Pulmonary artery endothelial cell (primary cell): ENCODE measurements around the gene PRB2. TPM values are rescaled to one million over a fixed set of nuclear protein-coding genes. Genes with fewer than 3 reads are reported as not detected.
"Not testable (repeated sequence)": the region's sequence is repeated elsewhere in the genome, so short reads cannot be mapped to it uniquely, and the experiment has no call there.

Source experiments
- DNase-seq: peaks from one replicate; pipeline ENCODE4 v3.0.0-alpha.2; 2011; ENCODE audit warnings: low read depth, low spot score
- total RNA-seq: library from RNA; depleted of rRNA; stranded (reverse); fragments of >200 nt; gene quantifications from 2 replicates; pipeline ENCODE4 v1.2.3, GENCODE V29; 2014

Gene PRB2
- not detected in 2 replicates for total RNA-seq

DNA sequence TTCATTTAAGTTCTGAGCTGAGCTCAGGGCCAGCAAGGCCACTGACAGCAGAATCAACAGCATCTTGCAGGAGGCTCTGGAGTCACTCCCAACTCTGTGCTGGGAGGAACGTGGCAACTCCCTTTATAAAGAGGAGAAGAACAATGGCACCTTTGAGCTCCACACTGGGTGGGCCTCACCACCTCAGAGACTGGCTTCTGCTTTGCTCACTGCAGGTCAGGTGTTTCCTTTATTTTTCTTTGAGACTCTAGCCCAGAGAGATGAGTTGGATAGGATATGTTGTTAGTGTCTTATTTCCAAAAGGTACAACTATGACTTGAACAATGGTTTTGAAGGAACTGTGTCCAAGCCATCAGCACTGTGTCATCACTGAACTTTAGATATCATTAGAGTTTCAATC is at the start of gene PRB2:
TSS of gene PRB2 (minus strand) at position 101 of the 400 bp plus-strand sequence. CDS start at position 63, 38 bp downstream.
- DNase-seq, result not testable (repeated sequence)

- no peak for DNase-seq
Observed at GRCh38 chr12:11437966-11438365, 42.6 kb upstream of the PRB2 start.

DNA sequence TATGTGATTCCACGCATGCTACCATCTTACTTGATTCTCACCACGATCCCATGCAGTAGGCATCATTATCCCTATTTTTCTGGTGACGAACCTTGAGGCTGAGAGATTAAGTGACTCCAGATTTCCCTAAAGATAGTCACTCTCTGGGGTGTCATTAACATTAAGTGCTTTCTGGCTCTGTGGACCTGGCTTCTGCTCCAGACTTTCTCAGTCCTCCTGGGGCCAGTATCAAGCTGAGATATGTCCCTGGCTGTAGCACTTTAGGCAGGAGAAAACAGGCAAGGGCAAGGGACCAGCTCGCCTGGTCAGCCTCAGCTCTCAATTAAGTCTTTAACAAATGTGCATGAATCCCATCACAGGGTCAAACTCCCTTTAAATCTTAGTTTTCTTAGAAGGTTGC is 38.3 kb upstream of the PRB2 start:
- DNase-seq, result no peak

- no peak for DNase-seq
Observed at GRCh38 chr12:11431486-11431885, 36.1 kb upstream of the PRB2 start.

- DNase-seq, result no peak
Observed at GRCh38 chr12:11427341-11427740, 32.0 kb upstream of the PRB2 start.

- DNase-seq, result no peak
Observed at GRCh38 chr12:11412731-11413130, 17.4 kb upstream of the PRB2 start.

DNA sequence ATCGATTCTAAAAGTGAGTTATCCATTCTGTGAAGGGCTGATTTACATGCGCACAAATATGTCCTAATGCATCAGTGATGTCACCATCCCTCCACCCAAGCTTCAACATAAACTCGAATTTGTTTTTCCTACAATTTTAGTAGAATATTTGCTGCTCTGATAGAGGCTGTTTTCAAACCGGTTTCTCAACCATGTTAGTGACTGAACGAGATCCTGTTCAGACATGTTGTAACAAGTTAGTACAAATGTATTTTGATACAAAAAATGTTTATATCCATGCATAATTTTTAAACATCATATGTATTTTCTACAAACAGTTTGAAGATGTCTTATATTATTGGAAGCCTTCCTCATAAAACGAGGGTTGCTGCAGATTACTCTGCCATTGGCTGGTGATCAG is 12.7 kb upstream of the PRB2 start:
- no peak for DNase-seq

DNA sequence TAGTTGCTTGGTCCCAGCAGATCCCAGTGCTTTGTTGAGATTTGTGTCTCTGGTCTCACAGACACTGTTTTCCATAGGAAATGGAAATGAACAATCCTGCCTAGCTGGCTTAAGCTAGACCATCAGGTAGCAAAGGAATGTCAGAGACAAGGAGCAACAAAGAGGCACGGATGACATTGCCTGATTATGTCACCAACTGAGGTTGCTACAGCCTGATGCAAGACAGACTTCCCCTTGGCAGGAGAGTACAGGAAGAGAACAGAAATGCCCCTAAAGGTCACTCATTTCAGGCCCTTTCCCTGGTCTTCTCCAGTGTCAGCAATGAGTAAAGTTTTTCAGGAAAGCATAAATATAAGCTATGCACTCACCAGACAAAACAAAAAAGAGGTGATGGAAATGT is 2.0 kb upstream of the PRB2 start:
- no peak for DNase-seq

DNA sequence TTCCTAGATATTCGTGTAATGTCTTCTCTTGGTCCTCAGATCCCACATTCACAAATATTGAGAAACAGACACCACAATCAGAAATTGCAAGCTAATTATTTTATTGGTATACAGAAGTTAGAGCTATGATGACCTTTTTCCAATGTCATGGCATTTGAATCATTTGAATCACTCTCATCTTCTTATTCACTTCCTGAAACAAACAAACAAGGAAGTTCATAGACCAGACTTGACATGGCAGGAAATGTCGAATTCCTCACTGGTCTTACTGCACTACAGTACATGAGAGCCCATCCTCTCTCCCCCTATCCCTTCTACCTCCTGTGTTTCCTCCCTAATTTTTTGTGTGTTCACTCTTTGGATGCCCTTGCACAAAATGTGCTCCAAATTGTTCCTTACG is 3.9 kb downstream of the PRB2 start:
- DNase-seq, result peak; percentile 2

GRCh38 chr12:11377420-11377819 is 17.9 kb downstream of the PRB2 start:
- DNase-seq, result not testable (repeated sequence)

DNA sequence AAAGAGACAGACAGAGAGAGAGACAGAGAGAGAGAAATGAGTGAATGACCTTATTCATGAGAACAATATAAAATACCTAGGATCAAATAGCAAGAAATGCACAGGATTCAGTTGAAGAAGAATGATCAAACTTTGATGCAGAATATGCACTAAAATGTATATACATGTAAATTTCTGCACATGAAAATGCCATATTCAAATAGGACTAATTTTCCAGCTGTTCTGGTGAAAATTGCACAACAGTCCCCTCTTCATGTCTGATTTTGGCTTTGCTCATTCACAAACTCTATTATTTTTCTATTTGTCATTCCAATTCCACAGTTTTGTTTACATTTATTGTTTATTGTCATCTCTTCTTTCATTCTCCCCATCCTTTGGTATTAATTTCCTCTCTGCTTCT is 34.2 kb downstream of the PRB2 start:
- no peak for DNase-seq

DNA sequence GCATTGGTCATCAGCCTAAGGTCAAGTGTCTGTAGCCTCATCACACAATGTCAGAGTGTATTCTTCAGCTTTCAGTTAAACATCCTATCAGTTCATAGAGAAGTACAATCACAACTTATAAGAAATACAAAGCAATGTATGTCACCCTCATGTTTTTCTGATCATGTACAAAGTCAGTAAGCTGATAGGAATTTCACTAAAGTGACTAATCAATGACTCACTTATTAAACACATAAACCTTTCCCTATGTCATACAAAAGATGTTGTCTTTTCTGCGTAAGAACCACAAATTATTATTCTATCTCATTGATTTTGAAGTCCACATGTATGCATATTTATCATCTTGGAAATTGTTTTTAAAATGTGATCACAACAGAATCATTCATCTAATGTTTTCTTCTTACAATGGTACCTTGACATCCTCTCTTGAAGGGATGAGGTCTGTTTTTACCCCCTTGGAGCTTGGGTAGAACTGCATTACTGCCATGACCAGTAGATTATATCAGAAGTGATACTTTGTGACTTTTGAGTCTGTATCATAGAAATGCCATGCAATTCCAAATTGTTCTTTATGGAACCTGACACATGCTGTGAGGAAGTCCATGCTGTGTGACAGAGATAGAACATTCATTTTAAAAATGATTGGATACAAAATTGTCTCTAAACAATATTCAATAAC is 35.0 kb downstream of the PRB2 start:
- not testable (repeated sequence) for DNase-seq

DNA sequence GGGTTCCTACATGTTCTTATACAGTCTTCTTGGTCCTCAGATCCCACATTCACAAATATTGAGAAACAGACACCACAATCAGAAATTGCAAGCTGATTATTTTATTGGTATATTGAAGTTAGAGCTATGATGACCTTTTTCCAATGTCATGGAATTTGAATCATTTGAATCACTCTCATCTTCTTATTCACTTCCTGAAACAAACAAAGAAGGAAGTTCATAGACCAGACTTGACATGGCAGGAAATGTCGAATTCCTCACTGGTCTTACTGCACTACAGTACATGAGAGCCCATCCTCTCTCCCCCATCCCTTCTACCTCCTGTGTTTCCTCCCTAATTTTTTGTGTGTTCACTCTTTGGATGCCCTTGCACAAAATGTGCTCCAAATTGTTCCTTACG is 43.6 kb downstream of the PRB2 start:
- peak; percentile 10 for DNase-seq

DNA sequence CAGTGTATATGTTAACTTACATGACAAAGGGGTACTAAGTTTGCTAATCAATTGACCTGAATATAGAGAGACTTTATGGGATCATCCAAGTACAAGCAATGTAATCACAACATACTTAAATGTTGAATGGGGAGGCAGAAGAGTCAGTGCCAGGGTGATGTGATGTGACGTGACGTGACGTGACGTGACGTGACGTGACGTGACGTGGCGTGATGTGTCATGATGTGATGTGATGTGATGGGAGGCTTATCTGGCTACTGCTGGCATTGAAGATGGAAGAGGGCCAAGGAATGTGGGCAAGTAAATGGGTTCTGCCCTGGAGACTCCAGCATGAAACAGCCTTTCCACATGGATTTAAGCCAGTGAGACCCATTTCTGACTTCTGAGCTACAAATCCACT is 46.9 kb downstream of the PRB2 start:
- no peak for DNase-seq

DNA sequence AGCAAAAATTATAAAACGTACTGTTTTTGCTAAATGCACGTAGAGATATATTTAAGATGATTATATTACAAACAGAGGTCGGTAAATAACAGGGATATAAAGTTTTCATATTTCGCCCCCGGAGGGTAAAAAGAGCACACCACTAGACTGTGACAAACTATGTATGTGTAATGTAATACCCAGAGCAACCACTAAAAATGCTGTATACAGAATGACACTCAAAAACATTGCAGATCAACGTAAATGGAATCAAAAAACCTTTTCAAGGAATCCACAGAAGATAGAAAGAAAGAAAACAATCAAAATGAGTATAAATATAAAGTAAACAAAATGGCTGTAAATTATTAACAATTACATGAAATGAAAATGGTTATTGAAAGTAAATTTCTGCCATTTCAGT is 47.6 kb downstream of the PRB2 start:
- no peak for DNase-seq

GRCh38 chr12:11344500-11344899 is 50.9 kb downstream of the PRB2 start:
- DNase-seq, result no peak

Other genes with a start within 250 kb of the PRB2 start
- 5.0 and 5.2 TPM in 2 replicates for gene SMIM10L1, start 224.4 kb downstream of the PRB2 start, total RNA-seq
- gene TAS2R42, start 208.6 kb downstream of the PRB2 start, total RNA-seq, result not detected in 2 replicates
- not detected in 2 replicates for gene PRB3, start 125.9 kb downstream of the PRB2 start, total RNA-seq
- not detected in 2 replicates for gene PRB4, start 85.1 kb downstream of the PRB2 start, total RNA-seq